GM19193 (cell line): ENCODE measurements around the gene SORCS2.

ENCODE experiments used
- POLR2A ChIP-seq: IDR thresholded peaks from 4 replicates; pipeline ENCODE4 v1.6.1; 2011; ENCODE audit not compliant: insufficient read depth, insufficient read length; ENCODE audit errors: extremely low read depth

SORCS2 gene

GRCh38 chr4:7156328-7156727 is 36.0 kb upstream of the SORCS2 start:
- no peak for TF ChIP-seq POLR2A

- no peak for TF ChIP-seq POLR2A
Observed at GRCh38 chr4:7156761-7157488, 35.4 kb upstream of the SORCS2 start.

GRCh38 chr4:7157666-7158065 is 34.7 kb upstream of the SORCS2 start:
- TF ChIP-seq POLR2A: no peak

- TF ChIP-seq POLR2A: no peak
Observed at GRCh38 chr4:7158081-7158750, 34.1 kb upstream of the SORCS2 start.

GRCh38 chr4:7158991-7159390 is 33.3 kb upstream of the SORCS2 start:
- TF ChIP-seq POLR2A: no peak

GRCh38 chr4:7159923-7160322 is 32.4 kb upstream of the SORCS2 start:
- no peak for TF ChIP-seq POLR2A

GRCh38 chr4:7160439-7160838 is 31.9 kb upstream of the SORCS2 start:
- TF ChIP-seq POLR2A: no peak

- TF ChIP-seq POLR2A: no peak
Observed at GRCh38 chr4:7160951-7161440, 31.3 kb upstream of the SORCS2 start.

GRCh38 chr4:7161721-7162214 is 30.6 kb upstream of the SORCS2 start:
- TF ChIP-seq POLR2A: no peak

- TF ChIP-seq POLR2A: no peak
Observed at GRCh38 chr4:7165874-7166201, 26.5 kb upstream of the SORCS2 start.

- no peak for TF ChIP-seq POLR2A
Observed at GRCh38 chr4:7166237-7166636, 26.1 kb upstream of the SORCS2 start.

GRCh38 chr4:7166981-7167700 is 25.2 kb upstream of the SORCS2 start:
- TF ChIP-seq POLR2A: no peak

- TF ChIP-seq POLR2A: no peak
Observed at GRCh38 chr4:7167706-7168105, 24.6 kb upstream of the SORCS2 start.

- no peak for TF ChIP-seq POLR2A
Observed at GRCh38 chr4:7168106-7168505, 24.2 kb upstream of the SORCS2 start.

- no peak for TF ChIP-seq POLR2A
Observed at GRCh38 chr4:7169134-7169533, 23.2 kb upstream of the SORCS2 start.
